Activated CD8-positive, alpha-beta memory T cell treated with anti-CD3 and anti-CD28 coated beads, Interleukin-2, amount 50 U/mL, for 48 hours (primary cell): Measurements from ENCODE around the gene GRIK3.
"Not testable (repeated sequence)": the region's sequence is repeated elsewhere in the genome, so short reads cannot be mapped to it uniquely, and the experiment has no call there.

Experiments used
- DNase-seq: peaks from one replicate; pipeline ENCODE4 v3.0.0-alpha.2; 2020

GRIK3 gene

DNA sequence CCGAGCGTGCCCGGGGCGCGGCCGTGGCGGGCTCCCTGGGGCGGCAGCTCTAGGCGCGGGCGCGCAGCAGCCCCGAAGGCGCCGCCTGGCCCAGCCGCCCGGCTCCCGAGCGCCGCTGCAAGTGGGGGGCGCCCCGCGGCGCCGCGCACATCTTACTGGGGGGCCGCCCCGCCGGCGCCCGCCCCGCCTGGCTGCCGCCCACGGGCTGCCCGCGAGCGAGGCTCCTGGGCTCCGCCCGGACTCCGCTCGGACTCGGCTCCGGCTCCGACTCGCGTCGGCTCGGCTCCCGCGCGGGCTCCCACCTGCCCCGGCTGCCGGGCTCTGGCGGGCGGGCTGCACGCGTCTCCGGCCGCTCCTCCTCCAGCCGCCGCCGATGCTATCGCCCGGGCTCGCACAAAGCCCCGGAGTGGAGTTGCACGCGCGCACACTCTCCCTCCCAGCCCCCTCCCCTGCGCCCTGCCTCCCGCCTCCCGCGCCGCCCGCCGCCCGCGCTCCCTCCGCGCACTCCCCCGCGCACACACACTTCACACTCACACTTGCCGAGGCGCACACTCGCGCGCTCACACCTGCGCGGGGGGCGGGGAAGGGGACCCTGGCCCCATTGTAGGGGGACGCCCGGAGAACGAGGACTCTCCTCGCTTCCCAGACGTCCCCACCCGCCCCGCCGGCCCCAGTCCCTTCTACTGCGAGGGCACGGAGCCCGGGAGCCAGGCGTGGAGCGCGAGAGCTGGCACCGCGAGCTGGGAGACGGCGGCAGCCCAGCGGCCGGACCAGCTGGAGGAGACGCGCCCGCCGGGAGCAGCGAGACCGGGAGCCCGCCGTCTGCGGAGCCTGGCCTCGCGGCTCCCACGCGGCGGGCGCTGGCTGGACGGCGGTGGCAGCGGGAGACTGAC lies at the start of gene GRIK3:
Gene GRIK3 (minus strand): TSS at position 395 of the 893 bp plus-strand sequence. CDS start 407 bp downstream, outside the sequence.
- DNase-seq, result no peak

DNA sequence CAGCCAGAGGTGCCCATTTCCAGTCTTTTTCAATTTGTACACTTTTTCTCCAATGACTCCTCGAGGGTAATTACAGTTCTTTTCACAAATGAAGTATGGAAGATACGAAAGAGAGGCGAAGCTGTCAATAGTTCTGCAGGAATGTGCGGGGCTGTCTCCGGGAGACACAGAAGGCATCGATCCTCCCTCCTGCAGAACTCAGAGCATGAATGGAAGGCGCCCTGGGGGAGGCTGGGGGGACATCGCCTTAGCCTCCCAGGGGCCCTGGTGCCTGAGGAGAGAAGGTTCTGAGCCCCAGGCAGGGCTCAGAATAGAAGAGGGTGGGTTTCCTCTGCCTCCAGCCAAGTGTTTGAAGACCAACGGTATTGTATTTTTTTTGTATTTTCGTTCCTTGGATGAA lies 49.7 kb upstream of the GRIK3 start:
- no peak for DNase-seq

DNA sequence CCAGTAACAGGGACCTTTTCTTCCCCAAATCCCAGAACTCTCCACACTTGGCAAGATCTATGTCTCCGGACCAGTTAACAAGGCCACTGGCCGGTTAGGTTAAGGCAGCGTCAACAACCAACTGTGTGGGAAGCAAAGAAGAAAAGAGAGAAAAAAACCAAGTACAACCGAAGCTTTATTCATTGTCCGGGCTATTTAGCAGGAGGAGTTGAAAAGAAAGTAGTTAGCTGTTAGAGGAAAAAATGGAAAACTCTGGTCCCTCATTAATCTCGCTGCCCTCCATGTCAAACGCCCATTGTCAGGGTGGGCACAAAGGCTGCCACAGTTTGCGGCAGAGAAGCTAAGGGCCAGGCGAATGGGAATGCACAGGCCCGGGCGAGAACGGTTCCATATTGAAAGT lies 49.3 kb upstream of the GRIK3 start:
- DNase-seq, result no peak

DNA sequence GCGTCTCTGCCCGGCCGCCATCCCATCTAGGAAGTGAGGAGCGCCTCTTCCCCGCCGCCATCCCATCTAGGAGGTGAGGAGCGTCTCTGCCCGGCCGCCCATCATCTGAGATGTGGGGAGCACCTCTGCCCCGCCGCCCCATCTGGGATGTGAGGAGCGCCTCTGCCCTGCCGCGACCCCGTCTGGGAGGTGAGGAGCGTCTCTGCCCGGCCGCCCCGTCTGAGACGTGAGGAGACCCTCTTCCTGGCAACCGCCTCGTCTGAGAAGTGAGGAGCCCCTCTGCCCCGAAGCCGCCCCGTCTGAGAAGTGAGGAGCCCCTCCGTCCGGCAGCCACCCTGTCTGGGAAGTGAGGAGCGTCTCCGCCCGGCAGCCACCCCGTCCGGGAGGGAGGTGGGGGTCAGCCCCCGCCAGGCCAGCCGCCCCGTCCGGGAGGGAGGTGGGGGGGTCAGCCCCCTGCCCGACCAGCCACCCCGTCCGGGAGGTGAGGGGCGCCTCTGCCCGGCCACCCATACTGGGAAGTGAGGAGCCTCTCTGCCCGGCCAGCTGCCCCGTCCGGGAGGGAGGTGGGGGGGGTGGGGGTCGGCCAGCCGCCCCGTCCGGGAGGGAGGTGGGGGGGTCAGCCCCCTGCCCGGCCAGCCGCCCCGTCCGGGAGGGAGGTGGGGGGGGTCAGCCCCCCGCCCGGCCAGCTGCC lies 46.1 kb upstream of the GRIK3 start:
- not testable (repeated sequence) for DNase-seq

DNA sequence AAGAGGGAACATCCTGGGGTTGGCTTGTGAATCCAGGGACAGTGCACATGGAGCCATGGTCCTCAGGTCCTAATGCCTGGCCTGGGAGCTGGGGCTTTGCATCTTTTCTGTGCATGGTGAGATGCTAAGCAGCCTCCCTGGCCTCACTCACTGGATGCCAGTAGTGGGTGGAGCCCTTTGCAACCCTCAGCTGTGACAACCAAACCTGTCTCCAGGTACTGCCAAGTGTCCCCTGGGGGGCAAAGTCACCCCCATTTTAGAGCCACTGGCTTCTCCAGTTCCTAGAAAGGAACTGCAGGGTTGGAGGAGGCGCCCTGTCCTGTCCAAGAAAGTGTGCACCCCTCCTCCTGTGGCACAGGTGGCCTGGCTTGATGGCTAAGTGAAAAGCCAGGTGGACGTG lies 44.6 kb upstream of the GRIK3 start:
- DNase-seq, result no peak

DNA sequence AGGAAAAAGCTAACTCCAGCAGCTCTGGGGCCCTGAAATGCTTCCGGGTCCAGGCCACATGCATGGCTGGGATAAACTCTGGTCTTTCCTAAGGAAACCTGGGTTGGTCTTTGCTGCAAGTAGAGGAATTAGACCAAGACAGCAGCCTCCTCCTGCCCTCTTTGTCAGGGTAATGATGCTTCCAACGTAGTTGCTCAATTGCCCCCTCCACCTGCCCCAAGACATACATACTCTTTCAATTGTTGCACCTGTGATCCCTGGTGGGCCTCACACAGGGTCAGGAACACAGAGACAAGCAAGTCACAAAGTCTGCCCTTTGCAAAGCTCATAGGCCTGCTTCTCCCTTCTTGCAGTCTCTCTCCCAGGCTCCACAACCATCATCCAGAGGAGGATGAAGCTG lies 41.9 kb upstream of the GRIK3 start:
- no peak for DNase-seq

DNA sequence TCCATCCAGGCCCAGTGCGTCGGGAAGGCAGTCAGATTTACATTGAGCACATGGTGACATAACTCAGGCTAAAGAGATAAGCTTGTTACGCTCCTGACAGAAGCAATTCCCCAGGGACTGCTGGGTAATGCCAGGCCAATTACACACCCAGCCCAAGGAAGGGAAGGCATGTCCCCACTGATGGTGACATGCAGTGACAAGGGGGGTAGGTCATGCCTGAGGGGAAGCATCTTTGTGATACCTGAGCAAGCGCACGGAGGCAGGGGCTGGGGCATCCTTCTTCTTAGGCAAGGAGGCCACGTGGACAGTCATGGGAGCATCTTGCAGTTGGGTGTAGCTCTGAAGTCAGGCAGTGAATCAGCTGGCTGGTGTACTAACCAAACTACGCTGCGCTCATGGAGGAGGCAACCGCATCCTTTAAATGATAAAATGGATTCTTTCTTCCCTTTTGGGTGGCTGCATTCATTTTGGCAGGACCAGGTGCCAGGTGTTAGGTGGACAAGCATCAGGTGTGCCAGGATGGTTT lies 39.6 kb upstream of the GRIK3 start:
- no peak for DNase-seq

DNA sequence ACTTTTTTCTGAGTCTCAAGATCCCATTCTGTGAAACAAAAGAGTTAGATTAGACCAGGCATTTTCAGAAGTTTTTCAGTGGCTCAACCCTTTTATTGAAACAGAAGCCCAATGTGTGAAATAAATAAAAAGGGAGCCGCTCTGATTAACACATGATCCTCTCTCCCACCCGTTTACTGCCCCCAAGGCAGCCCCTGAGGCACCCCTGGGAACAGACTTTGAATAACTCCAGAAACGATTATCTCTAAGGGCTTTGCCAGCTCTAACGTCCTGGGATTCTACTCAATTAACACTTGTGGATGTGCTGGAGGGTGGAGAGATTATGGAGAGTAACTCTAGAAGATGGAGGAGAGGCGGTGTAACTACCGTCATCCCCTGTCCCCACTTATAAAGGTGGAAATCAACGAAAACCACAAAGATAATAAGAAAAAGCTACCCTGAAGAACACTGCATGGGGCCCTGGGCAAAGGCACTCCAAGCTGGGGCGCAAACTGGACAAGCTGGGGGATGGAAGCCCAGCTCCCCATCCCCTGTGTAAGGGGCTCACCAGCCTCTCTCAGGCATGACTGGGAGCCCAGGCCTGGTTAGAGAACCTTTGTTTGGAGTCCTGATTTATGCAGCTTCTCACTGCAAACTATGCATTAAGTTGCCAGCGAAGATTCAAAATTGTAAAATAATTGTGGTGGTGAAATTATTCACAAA lies 39.0 kb upstream of the GRIK3 start:
- no peak for DNase-seq

DNA sequence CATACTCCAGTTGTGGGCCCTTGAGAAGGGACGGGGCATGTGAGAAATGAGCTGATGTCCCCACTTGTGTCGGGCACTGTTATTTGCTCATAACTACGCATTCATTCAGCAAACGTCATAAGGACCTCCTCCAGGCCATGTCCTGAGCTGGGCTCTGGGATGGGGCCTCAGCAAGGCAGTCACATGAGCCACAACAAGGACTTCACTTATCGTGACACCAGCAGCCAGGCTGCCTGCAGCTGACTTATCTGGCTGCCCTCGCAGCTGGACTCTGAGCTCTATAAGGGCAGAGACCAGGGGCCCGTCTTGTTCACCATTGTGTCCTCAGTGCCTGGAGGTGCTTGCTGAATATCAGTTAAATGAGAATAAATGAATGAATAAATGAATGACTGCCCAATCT lies 37.5 kb upstream of the GRIK3 start:
- DNase-seq, result no peak

DNA sequence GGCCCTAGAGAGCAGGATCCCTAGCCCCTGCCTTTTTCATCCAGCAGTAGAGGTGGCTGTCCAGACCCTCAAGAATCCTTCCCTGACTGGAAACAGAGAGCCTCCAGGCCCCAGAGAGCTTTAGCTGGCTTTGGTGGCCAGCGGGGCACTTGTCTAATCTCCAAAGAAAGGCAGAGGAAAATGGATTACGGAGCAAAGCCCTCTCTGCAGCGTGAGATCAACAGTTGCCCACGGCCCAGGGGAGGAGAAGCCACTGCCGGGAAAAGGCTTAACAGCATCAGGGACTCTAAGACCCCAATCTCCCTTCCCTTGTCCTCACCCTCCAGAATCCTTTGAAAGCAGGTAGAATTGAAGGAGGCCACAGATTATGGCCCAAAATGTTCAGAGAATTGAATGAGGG lies 35.8 kb upstream of the GRIK3 start:
- no peak for DNase-seq

DNA sequence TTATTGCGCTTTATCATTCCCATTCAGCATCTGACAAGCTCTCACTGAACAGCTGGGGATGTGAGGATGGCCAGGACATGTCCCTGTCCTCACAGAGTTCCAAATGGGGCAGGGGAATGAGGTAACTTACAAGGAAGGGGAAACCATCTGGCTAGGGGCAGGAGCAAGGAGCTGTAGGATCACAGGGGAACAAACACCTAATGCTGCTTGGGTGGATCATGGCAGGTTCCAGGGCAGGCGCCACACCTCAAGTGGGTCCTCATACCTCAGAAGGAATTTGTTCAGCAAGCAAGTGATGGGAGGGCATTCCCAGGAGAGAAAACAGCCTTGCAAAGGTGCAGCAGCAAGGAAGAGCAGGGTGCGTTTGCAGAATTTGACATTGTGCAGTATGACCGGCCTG lies 35.1 kb upstream of the GRIK3 start:
- DNase-seq, result no peak

DNA sequence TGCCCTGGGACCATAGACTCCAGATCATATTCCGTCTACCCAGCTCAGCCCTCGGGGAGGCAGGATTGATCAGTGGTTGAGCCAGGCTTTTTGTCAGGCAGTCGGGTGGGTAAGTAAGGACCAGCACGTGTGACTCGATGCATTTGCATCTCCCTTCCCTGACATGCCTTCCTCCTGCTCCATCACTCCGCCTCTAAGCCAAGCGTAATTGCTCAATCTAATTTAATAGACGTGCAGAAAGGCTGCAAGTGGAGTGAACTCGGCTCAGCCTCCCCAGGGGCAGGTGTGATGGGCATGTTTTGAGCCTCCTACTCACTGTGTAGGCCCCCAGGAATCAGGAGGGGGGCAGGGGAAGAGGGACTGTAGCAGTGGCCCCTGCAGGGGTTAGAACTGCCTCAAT lies 34.6 kb upstream of the GRIK3 start:
- no peak for DNase-seq

DNA sequence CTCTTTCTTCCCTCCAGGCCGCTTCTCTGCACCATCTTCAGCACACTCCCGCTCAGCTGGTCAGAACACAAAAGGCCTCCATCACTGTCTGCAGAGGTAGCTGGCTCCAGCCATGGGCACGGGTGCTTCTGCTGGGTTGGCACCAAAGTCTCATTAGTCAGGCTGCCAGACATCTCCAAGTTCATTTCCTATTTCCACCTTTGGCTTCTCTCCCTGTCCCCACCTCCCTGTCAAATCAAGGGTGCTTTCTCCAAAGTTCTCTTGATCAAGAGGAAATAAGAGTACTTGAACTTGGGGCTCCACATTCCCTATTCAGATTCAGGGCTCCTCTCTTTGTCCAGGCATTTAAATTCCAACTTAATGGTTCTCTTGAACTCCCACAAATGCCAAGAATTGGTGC lies 33.9 kb upstream of the GRIK3 start:
- no peak for DNase-seq

DNA sequence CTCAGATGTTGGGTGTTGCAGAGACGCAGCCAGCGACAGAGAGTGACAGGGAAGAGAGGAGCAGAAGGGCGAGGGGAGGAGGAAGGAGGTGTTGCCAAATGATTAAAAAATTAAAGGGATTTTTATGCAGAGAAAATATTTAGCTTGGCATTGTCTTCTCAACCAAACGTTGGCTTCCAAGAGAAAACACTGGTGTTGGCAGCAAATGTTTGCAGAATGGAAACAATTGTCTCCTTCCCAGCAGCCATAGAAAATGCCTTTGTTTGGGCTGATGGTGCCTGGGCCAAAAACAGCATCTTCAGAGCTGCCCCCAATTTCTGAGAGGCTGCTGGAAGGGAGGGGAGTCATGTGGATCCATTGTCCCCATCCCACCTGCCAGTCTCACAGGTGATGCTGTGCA lies 29.7 kb upstream of the GRIK3 start:
- no peak for DNase-seq

DNA sequence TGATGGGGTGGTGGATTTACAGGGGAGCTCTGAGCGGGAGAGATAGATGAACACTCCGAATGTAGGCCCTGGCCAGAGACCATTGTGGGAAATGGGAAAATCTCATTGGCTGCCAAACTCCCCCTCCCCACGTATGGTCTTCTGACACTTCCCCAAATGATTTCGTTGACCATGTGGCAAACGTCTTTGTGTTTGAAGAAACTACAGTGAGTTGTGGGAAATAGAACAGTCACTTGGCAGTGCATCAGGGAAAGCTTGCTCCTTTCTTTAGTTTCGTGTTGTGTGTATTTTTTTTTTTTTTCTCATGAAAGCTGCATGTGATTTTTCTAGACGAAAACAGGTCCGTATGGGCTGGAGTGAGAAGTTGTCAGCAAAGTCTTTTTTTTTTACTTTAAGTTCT lies 25.0 kb upstream of the GRIK3 start:
- no peak for DNase-seq

DNA sequence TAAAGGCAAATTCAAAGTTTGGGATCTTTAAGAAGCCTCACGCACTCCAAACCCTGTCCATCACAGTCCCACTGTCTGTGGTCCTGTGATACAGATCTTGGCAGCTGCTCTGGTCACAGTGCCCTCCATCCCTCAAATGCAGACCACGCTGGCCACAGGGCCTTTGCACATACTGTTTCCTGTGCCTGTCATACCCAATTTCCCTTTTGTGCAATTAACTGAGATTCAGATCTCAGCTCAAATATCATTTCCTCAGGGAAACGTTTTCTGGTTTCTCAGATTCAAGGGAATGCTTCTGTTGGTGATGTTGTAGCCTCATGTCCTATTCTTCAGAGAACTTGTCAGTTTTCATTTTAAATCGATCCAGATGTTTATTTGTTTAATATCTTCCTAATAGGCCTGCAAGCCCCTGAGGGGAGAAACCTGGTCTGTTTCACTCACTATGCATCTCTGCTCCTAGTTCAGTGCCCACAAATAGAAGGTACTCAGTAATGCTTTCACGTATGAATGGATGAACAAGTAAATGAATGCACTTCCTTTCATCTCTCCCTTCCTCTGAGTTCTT lies 24.2 kb upstream of the GRIK3 start:
- no peak for DNase-seq

DNA sequence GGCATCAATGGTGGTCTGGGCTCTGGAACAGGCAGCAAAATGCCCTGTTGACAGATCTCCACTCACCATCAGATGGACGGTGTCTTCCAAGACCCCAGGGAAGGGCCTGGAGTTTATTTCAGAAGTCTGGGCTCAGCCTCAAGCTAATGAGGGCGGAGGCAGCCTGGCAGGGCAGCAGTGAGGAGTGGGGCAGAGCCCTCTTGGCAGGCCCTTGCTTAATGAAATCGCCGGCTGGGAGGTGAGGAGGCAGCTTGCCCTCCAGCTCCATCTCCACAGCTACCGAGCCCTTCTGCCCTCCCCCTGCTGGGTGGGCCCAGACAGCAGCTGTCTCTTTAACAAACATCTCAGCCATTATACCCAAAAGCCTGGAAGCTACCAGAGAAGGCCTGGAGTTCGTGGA lies 22.0 kb upstream of the GRIK3 start:
- DNase-seq, result no peak

DNA sequence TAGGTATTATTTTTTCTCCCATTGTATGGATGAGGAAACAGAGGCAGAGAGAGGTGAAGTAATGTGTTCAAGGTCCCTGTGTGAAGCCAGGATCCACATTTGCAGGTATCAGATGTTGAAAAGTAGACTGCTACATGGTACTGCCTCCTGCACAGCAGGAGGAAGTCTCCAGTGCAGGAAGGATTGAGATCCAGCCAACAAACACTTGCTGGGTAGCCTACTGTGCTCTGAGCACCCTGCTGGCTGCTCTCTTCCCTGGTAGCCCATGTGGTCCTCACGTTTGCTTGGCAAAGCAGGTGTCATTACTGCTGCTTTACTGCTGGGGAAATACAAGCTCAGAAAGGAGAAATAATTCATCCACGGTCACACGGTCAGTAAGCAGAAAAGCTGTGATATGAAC lies 21.3 kb upstream of the GRIK3 start:
- no peak for DNase-seq

DNA sequence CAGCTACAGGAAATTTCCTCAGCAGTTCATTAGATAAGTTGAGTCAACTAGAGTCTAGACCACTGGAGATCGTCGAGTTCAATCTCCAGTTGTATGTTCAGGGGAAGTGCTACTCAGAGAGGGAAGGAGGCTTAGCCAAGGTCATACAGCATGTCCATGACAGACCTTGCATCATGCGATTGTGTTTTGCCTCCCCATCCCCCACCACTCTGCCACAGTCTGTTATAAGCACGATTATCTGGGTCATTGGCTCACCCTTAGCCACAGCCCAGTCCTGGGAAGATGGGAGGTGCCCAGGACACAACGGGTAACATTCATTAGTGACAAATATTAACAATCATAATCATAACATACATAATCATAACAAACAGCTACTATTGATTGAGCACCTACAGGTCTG lies 18.9 kb upstream of the GRIK3 start:
- DNase-seq, result no peak

DNA sequence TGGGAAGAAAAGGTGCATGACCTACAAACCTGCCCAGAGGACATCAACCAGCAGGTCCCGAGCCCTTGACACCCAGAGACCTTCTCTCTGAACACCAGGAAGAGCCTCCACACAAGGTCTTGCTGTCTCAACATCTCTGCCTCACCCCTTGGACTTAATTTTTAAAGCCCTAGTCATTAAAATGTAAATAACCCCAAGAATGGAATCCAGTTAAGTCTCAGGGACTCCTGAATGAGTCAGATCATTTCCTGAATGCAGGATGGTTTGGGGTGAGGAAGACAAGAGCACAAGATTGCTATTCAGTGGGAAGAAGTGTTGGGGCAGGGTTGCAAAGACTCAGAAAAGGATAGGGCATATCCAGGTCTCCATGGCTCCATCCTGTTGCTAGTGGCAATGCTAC lies 17.8 kb upstream of the GRIK3 start:
- DNase-seq, result no peak

DNA sequence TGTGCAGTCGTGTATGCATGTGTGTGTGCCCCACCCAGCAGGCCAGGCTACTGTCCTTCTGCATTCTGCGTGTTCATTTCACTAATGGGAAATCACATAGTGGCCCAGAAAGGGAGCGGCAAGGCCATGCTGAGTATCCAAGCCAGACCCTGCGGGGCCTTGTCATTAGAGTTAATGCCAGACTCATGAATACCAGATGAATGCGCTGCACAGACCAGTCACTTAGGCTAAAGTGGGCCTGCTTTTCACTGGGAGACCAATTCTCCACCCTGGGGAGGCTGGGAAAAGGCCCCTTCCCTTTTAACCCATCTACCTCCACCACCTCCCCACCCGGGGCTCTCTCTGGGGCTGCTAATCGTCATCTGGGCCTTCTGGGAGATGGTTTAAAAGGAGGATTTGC lies 17.0 kb upstream of the GRIK3 start:
- DNase-seq, result no peak

DNA sequence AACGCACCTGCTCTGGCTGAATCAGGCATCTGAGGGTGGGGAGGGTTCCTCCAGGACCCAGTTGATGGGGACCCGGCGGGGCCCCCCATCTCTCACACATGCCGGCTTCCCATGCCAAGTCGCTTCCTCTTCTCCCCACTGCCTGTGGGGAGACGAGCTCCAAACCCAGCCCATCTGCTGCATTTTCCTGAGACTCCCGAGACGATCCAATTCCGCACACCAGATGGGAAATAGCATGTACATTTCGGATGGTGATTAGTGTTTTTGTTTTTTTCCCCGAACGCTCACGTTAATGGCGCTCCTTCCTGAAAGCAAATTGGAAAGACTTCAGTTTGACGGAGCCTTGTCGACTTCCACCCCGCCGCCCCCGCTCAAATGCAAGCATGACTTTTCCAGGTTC lies 13.2 kb upstream of the GRIK3 start:
- DNase-seq, result no peak

DNA sequence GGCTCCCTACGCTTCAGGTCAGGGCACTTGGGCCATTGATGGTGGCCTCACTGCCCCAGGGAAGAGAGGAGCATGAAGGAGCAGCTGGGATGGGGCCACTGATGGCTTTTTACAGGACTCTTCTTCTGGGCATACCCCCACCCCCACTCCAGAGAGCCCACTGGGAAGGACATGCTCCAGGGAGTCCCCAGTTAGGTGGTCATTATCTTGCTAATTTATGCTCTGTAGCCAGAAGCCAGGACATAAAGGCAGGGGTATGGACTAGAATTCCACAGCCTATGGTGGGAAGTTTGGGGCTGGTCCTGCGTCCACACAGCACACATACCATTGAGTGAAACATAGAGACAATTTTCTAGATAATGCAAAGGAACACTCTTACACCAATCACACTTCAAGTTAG lies 8.8 kb upstream of the GRIK3 start:
- DNase-seq, result no peak
